ENCODE measurements around the gene B2M.

DNA sequence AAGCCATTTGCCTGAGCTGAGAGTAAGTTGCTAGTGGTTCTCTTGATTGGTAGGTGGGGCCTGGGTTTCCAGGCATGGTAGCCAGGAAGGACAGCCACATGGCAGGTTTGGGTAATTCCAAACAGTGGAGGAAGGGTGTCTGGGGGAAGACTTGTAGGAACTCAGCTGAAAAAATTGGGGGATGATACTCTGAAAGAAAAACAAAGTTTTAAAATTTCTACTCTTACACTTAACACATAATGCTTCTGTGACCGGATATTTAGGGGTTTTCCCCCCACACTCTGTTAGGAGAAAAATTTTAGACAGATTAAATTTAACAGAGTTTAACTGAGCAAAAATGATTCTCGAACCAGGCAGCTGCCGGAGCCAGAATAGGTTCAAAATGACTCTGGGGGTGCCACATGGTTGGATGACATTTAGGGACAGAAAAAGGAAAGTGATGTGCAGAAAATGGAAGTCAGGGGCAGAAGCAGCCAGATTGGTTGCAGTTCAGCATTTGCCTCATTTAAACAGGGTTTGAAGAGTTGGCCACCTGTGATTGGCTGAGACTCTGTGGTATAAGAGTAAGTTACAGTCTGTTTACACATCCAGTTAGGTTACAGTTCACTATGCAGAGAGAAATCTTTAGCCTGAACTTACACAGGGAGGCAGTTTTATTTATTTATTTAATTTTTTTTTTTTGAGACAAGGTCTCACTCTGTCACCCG, 8.1 kb downstream of the B2M start:
- TF ChIP-seq, protein P1, sequence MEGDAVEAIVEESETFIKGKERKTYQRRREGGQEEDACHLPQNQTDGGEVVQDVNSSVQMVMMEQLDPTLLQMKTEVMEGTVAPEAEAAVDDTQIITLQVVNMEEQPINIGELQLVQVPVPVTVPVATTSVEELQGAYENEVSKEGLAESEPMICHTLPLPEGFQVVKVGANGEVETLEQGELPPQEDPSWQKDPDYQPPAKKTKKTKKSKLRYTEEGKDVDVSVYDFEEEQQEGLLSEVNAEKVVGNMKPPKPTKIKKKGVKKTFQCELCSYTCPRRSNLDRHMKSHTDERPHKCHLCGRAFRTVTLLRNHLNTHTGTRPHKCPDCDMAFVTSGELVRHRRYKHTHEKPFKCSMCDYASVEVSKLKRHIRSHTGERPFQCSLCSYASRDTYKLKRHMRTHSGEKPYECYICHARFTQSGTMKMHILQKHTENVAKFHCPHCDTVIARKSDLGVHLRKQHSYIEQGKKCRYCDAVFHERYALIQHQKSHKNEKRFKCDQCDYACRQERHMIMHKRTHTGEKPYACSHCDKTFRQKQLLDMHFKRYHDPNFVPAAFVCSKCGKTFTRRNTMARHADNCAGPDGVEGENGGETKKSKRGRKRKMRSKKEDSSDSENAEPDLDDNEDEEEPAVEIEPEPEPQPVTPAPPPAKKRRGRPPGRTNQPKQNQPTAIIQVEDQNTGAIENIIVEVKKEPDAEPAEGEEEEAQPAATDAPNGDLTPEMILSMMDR (IDR thresholded peaks at IDR 0.05), result no peak
- TF ChIP-seq POLR2A (IDR thresholded peaks at IDR 0.05), result no peak

Measured in thyroid gland (tissue), 4 donors.